Endodermal cell (in vitro differentiated cells): ENCODE measurements around the gene SLC25A11. TPM values are rescaled to one million over a fixed set of nuclear protein-coding genes. Genes with fewer than 3 reads are reported as not detected.
A peak's percentile ranks its signal among the peaks of the same experiment; 100 is the strongest.

ENCODE experiments used
- DNase-seq: peaks from one replicate; pipeline ENCODE4 v3.0.0-alpha.2; 2017
- H3K27ac ChIP-seq: 2 replicates; pipeline ENCODE4 v1.5.1; 2013; ENCODE audit warnings: mild to moderate bottlenecking, low read depth, low read length, moderate library complexity
- H3K27me3 ChIP-seq: 2 replicates; pipeline ENCODE4 v1.6.1; 2013; ENCODE audit warnings: mild to moderate bottlenecking, low read length, moderate library complexity; ENCODE audit not compliant: insufficient read depth, control insufficient read depth, poor library complexity, severe bottlenecking
- H3K36me3 ChIP-seq: 2 replicates; pipeline ENCODE4 v1.7.0; 2013; ENCODE audit warnings: mild to moderate bottlenecking, low read length, moderate library complexity; ENCODE audit not compliant: control insufficient read depth, insufficient read depth
- H3K4me1 ChIP-seq: one replicate; pipeline ENCODE4 v1.7.0; 2013; ENCODE audit warnings: low read length; ENCODE audit not compliant: control insufficient read depth, insufficient read depth
- H3K4me3 ChIP-seq: 2 replicates; pipeline ENCODE4 v1.5.1; 2013; ENCODE audit warnings: mild to moderate bottlenecking, low read length, moderate library complexity
- H3K9ac ChIP-seq: 2 replicates; pipeline ENCODE4 v1.6.1; 2013; ENCODE audit warnings: mild to moderate bottlenecking, low read length, moderate library complexity; ENCODE audit not compliant: poor library complexity, severe bottlenecking; ENCODE audit errors: extremely low read depth
- H3K9me3 ChIP-seq: 2 replicates; pipeline ENCODE4 v1.6.1; 2013; ENCODE audit warnings: mild to moderate bottlenecking, low read length, moderate library complexity; ENCODE audit not compliant: control insufficient read depth
- H3K27ac Mint-ChIP-seq: 2 replicates; pipeline ENCODE4 v1.8.0; 2020; ENCODE audit warnings: mixed read lengths
- H3K27me3 Mint-ChIP-seq: 2 replicates; pipeline ENCODE4 v1.8.0; 2021; ENCODE audit warnings: mild to moderate bottlenecking, mixed read lengths; ENCODE audit not compliant: insufficient read depth
- H3K36me3 Mint-ChIP-seq: 2 replicates; pipeline ENCODE4 v1.8.0; 2020; ENCODE audit warnings: low read depth, mixed read lengths
- H3K4me1 Mint-ChIP-seq: 2 replicates; pipeline ENCODE4 v1.8.0; 2020; ENCODE audit warnings: mixed read lengths
- H3K4me3 Mint-ChIP-seq: 2 replicates; pipeline ENCODE4 v1.8.0; 2020; ENCODE audit warnings: mild to moderate bottlenecking, moderate library complexity, mixed read lengths
- H3K9me3 Mint-ChIP-seq: 2 replicates; pipeline ENCODE4 v1.8.0; 2020; ENCODE audit warnings: mild to moderate bottlenecking, mixed read lengths
- WGBS, 2 experiments: methylation state at CpG; one replicate each; pipeline versions ENCODE4 v1.1.5 to v1.1.7; 2013; ENCODE audit warnings: missing lambda C conversion rate in 2 of 2, mixed read lengths in 1 of 2; ENCODE audit not compliant: insufficient coverage in 1 of 2, insufficient read length in 1 of 2; 5-methylcytosine and 5-hydroxymethylcytosine counted together
- total RNA-seq, 2 donors: library from RNA; stranded (reverse); fragmentation: NEBNext Ultra II Directional in 1 of 2; extraction: Animal tissue kit (Norgen Biotek cat#: 25700) in 1 of 2; gene quantifications; 2 replicates in 1 of 2; 3 replicates in 1 of 2; pipeline ENCODE4 v1.2.1, GENCODE V29; 2021
- TF ChIP-seq, protein P1 (sequence below): fragments of 200-600 bp; sonication (generic); conservative IDR thresholded peaks from 2 replicates; pipeline ENCODE4 v1.5.0; 2021; ENCODE audit warnings: antibody characterized with exemption, mild to moderate bottlenecking

The SLC25A11 gene
- total RNA-seq, 2 donors from 2014 or later = 59.9 to 76.9 TPM

DNA sequence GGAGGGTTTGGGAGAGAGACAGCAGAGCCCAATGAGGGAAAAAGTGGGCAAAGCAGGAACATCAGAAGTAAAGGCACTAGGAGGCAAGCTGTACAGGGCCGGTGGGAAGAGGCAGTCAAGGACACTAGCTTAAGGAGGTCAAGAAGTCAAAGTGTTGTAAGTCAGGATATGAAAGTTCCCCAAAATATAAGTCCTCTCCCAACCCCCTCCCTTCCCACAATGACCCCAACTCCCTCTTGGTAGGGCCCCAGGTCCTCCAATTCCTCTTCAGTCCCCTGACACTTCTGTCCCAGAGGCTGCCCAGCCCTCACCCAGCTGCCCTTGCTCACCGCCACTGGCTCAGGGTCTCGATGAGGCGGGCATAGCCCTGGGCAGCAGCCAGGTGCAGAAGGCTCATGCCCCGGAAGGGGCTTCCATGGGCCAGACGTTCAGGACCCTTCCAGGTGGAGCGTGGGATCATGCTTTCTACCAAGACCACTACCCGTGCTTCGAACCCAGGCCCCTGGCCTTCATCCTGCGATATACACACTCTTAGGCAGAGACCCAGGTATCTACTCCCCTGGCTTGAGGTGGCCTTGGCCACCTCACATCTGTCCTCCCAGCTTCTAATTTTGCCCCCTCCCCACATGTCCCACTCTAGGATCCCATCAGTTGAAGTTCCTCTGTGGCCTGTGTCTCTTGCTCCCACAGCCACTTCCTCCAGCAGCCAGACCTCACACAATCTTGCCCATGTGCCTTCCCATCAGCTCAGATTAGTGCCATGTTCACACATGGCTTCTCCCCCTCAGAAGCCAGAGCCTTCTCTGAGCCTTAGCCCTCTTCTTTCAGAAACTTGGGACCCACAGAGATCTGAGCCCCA is 33.6 kb upstream of the SLC25A11 start:
- peak; percentile 42 for DNase-seq
- H3K27ac ChIP-seq = no peak overlapping the region
- Mint-ChIP-seq H3K9me3 (no peaks in the 10 kb centered on the region), H3K36me3 (peaks cover 34% of the 10 kb centered on the region), H3K4me3 (no peak overlapping the region), H3K4me1 (peaks cover 23% of the 10 kb centered on the region), H3K27me3 (peaks cover 46% of the 10 kb centered on the region), H3K27ac (no peak overlapping the region)
- H3K4me1 ChIP-seq = peaks cover 6% of the 10 kb centered on the region
- no peaks in the 10 kb centered on the region for H3K9me3 ChIP-seq
- no peak overlapping the region for H3K4me3 ChIP-seq
- 86 to 94% methylated on average over 5 to 10 of the region's 10 CpGs for WGBS, 2 experiments
- peaks cover 60% of the 10 kb centered on the region for H3K36me3 ChIP-seq
- H3K27me3 ChIP-seq = peaks cover 8% of the 10 kb centered on the region
- H3K9ac ChIP-seq = no peak overlapping the region
- TF ChIP-seq, protein P1, sequence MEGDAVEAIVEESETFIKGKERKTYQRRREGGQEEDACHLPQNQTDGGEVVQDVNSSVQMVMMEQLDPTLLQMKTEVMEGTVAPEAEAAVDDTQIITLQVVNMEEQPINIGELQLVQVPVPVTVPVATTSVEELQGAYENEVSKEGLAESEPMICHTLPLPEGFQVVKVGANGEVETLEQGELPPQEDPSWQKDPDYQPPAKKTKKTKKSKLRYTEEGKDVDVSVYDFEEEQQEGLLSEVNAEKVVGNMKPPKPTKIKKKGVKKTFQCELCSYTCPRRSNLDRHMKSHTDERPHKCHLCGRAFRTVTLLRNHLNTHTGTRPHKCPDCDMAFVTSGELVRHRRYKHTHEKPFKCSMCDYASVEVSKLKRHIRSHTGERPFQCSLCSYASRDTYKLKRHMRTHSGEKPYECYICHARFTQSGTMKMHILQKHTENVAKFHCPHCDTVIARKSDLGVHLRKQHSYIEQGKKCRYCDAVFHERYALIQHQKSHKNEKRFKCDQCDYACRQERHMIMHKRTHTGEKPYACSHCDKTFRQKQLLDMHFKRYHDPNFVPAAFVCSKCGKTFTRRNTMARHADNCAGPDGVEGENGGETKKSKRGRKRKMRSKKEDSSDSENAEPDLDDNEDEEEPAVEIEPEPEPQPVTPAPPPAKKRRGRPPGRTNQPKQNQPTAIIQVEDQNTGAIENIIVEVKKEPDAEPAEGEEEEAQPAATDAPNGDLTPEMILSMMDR = no peak

DNA sequence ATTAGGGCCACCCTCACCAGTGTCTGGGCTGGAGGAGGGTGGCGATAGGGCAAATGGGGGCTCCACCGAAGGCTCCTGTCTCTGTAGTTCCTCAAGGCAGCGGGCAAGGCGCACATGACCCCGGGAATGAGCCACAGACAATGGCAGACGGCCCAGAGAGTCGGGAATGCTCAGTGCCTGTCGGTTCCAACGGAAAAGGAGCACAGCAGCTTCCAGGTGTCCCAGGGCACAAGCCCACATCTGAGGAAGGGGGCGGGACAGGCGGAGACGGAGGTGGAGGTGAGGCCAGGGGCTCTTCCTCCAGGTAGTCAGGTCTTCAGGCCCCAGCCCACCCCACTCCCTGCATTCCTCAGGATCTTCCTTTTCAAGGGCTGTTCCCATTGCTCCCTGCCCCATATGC is 32.9 kb upstream of the SLC25A11 start:
- H3K9ac ChIP-seq = no peak overlapping the region
- Mint-ChIP-seq H3K36me3 (peaks cover 27% of the 10 kb centered on the region), H3K4me3 (no peak overlapping the region), H3K4me1 (peaks cover 23% of the 10 kb centered on the region), H3K9me3 (no peaks in the 10 kb centered on the region), H3K27ac (peak overlapping the region; percentile 60), H3K27me3 (peaks cover 39% of the 10 kb centered on the region)
- TF ChIP-seq, protein P1 = no peak
- H3K4me3 ChIP-seq = no peak overlapping the region
- H3K4me1 ChIP-seq = peaks cover 6% of the 10 kb centered on the region
- peak; percentile 89 for DNase-seq
- no peak overlapping the region for H3K27ac ChIP-seq
- H3K36me3 ChIP-seq = peaks cover 52% of the 10 kb centered on the region
- H3K27me3 ChIP-seq = peaks cover 4% of the 10 kb centered on the region
- WGBS, 2 experiments = 86 to 91% methylated on average over 9 to 12 of the region's 12 CpGs
- no peaks in the 10 kb centered on the region for H3K9me3 ChIP-seq

DNA sequence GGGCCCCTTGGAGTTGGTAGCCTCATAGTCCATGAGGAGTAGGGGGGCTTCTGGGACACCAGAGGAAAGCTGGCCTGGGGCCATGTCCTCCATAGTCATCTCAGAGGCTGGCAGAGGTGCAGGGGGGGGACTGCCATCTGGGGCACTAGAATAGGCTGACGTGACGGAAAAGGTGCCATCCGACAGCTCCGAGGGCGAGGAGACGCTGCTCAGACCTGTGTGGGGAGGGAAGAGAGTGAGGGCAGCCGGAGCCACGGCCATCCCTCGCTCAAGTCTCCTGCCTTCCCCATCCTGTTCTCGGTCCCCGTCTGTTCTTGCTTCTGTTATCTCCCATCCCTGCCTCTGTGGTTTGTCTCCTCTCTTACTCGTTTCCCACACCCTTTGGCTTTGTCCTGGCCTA is 32.5 kb upstream of the SLC25A11 start:
- no peak overlapping the region for H3K4me3 ChIP-seq
- H3K9me3 ChIP-seq = no peaks in the 10 kb centered on the region
- WGBS, 2 experiments = 97 to 100% methylated on average over 6 to 12 of the region's 12 CpGs
- Mint-ChIP-seq H3K4me1 (peaks cover 23% of the 10 kb centered on the region), H3K9me3 (no peaks in the 10 kb centered on the region), H3K27me3 (peaks cover 35% of the 10 kb centered on the region), H3K27ac (peak overlapping the region; percentile 60), H3K36me3 (peaks cover 22% of the 10 kb centered on the region), H3K4me3 (no peak overlapping the region)
- TF ChIP-seq, protein P1 = no peak
- H3K9ac ChIP-seq = no peak overlapping the region
- H3K36me3 ChIP-seq = peaks cover 48% of the 10 kb centered on the region
- H3K27me3 ChIP-seq = no peaks in the 10 kb centered on the region
- no peak for DNase-seq
- H3K27ac ChIP-seq = no peak overlapping the region
- peaks cover 6% of the 10 kb centered on the region for H3K4me1 ChIP-seq
